Measurements from ENCODE around the gene VPS51.

DNA sequence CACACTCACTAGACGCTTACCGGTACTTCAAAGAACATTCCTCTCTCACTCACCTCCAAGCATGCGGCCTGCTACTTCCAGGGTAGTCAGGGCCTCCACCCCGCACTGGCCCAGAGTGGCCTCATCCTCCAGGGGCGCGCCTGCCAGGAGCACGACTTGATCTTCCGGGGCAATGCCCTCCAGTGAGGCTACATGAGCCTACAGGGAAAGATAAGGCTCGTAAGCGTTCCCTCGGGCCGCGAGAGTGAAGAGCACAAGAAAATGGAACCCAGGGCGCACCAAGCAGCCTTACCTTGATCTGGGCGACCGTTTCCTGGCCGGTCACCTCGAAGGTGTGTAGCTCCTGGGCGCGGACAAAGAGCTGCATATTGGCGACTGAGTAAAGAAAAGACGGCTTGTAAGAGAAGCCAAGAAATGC, 25.4 kb downstream of the VPS51 start:
- no peak for TF ChIP-seq TAF1 (IDR thresholded peaks at IDR 0.05; ENCODE audit: borderline replicate concordance, insufficient read depth, low read length)
- no peak for TF ChIP-seq SIN3A (IDR thresholded peaks at IDR 0.05; ENCODE audit: borderline replicate concordance, insufficient read depth, low read length)
- TF ChIP-seq POLR2AphosphoS5 (IDR thresholded peaks at IDR 0.05; ENCODE audit: low read depth, low read length) = no peak
- TF ChIP-seq, protein P1, sequence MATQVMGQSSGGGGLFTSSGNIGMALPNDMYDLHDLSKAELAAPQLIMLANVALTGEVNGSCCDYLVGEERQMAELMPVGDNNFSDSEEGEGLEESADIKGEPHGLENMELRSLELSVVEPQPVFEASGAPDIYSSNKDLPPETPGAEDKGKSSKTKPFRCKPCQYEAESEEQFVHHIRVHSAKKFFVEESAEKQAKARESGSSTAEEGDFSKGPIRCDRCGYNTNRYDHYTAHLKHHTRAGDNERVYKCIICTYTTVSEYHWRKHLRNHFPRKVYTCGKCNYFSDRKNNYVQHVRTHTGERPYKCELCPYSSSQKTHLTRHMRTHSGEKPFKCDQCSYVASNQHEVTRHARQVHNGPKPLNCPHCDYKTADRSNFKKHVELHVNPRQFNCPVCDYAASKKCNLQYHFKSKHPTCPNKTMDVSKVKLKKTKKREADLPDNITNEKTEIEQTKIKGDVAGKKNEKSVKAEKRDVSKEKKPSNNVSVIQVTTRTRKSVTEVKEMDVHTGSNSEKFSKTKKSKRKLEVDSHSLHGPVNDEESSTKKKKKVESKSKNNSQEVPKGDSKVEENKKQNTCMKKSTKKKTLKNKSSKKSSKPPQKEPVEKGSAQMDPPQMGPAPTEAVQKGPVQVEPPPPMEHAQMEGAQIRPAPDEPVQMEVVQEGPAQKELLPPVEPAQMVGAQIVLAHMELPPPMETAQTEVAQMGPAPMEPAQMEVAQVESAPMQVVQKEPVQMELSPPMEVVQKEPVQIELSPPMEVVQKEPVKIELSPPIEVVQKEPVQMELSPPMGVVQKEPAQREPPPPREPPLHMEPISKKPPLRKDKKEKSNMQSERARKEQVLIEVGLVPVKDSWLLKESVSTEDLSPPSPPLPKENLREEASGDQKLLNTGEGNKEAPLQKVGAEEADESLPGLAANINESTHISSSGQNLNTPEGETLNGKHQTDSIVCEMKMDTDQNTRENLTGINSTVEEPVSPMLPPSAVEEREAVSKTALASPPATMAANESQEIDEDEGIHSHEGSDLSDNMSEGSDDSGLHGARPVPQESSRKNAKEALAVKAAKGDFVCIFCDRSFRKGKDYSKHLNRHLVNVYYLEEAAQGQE (IDR thresholded peaks at IDR 0.05; ENCODE audit: insufficient read depth in 1 of 2, low read depth in 2 of 2, low read length in 2 of 2) = no peak
